GM21723 (cell line): ENCODE measurements around the gene MAGEA9B.
"Not testable (repeated sequence)": the region's sequence is repeated elsewhere in the genome, so short reads cannot be mapped to it uniquely, and the experiment has no call there.

ENCODE experiments used
- ATAC-seq: cut with Tn5 transposase; IDR thresholded peaks from one replicate; pipeline ENCODE4 v1.9.1; 2021; ENCODE audit warnings: mild to moderate bottlenecking, moderate library complexity; ENCODE audit not compliant: unreplicated experiment

MAGEA9B gene

DNA sequence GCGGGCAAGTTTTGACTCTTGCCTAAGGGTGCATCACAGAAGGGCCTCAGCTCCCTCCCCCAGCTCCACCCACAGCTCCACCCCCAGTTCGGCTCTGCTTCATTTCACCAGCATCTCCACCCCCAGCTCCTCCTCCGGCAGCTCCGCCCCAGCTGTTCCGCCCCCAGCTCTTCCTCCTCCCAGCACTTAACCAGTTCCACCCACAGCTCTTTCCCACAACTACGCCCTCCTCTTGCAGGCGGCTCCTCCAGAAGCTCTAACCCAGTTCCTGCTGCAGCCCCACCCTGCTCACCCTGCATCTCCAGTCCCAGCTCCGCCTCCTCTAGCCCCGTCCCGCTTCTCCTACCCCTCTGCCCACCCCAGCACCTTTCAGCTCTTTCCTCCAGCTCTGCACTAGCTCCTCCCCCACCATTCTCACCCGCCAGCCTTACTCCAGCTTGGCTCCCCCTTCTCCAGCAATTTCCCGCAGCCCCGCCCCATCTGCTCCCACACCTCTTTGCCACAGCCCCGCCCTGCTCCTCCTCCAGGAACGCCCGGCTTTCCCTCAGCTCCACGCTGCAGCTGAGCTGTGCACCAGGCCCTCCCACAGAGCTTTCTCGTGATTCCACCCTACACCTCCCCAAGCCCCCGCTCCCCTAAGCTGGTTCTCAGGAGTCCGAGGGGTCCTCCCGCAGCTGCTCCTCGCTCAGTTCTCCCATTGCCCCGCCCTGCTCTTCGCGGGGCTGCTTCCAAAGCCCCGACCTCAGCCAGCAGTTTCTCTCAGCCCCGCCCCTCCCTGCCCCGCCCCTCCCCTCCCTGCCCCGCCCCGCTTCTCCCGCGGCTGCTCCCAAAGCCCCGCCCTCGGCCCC is 47.8 kb downstream of the MAGEA9B start:
- ATAC-seq: peak; percentile 43

DNA sequence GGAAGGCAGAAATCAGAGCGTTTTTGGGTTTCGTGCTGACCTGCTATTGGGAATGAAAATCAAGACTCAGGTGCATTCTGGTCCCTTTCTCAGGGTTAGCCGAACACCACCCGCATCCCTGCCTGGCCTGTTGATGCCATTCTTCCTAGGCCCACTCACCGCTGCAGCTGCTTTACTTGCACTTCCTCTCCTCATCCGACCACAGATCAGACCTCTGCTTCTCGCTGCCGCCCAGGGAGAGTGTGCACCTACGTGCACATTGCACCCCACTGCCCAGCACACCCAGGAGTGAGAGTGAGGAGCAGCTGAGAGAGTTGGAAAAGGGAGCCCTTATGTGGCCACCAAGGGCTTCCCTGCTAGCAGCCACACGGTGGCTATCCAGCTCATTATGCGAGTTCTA is 49.8 kb downstream of the MAGEA9B start:
- not testable (repeated sequence) for ATAC-seq

DNA sequence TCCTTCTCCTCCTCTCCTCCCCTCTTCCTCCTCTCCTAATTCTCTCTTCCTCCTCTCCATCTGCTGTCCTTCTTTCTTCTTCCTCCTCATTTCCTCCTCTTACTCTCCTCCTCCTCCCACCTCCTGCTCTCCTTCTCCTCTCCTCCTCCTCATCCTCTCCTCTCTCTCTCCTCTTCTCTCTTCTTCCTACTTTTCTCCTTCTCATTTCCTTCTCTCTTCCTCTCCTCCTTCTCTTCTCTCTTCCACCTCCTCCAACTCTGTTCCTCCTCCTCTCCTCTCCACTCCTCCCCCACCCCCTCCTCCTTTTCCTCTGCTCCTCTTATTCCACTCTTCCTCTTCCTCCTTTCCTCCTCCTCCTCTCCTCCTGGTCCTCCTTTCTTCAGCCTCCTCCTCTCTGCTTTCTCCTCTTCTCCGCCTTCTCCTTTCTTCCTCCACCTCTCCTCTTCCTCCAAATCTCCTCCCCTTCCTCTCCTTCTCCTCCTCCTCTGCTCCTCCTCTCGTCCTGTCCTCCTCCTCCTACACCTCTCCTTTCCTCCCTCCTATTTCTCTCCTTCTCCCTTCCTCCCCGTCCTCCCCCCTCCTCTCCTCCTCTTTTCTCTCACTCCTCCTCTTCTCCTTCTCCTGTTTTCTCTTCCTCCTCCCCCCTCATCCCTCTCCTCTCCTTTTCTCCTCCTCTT is 52.2 kb downstream of the MAGEA9B start:
- ATAC-seq: not testable (repeated sequence)

DNA sequence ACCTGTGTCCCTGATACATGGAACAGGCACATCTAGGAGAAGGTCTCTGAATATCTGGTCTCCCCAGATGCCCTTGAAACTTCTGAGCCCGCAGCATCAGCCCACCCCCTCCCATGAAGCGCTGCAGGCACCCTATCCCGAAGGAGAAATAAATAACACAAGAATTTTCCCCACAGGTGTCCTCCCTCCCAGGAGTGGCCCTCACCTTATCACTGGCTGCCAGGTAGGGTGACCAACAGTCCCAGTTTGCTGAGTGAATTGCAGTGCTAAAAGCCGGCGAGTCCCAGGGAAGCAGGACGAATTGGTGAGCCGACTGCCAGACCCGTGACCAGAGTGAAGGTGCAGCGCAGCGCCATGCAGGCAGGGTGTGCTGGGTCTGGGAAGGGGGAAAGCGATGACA is 53.3 kb downstream of the MAGEA9B start:
- not testable (repeated sequence) for ATAC-seq

DNA sequence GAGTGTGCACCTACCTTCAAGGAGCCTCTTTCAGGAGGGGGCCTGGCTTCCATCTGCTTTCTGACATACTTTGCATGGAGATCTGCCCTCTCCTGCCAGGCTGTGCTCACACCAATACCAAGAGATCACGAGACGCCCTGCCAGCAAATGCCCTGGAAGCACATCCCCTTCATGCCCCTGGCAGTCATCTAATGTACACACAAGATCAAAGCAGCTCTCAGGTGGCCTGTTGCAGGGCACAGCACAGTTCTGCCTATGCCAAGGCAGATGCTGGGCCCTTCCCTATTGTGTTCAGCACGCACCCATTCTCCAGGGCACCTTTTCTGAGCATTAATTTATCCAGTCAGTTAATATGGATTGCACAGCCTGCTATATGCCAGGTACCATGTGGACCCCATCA is 54.4 kb downstream of the MAGEA9B start:
- ATAC-seq: not testable (repeated sequence)
